ENCODE data around the gene SH3PXD2A. TPM values are rescaled to one million over a fixed set of nuclear protein-coding genes. Genes with fewer than 3 reads are reported as not detected.

Gene SH3PXD2A
- total RNA-seq, 1 donor from 2014 or later: 17.3 TPM

- Mint-ChIP-seq H3K4me1 (ENCODE audit: low read depth, unreplicated experiment) (peaks cover 20% of the 10 kb centered on the region), H3K4me3 (ENCODE audit: unreplicated experiment) (no peak overlapping the region)
- FAIRE-seq: no peak
Observed at GRCh38 chr10:103800789-103801540, 54.4 kb downstream of the SH3PXD2A start.

GRCh38 chr10:103800089-103800488 lies 55.3 kb downstream of the SH3PXD2A start:
- no peaks in the 10 kb centered on the region for H3K79me2 ChIP-seq (ENCODE audit: insufficient read depth, low read length)
- no peaks in the 10 kb centered on the region for H3K9me3 Mint-ChIP-seq (ENCODE audit: unreplicated experiment)
- no peaks in the 10 kb centered on the region for H3K27me3 ChIP-seq (ENCODE audit: insufficient read depth, low read length)
- H3K27me3 Mint-ChIP-seq (ENCODE audit: low read depth, unreplicated experiment): peaks cover 4% of the 10 kb centered on the region
- DNase-seq (ENCODE audit: low read depth) (no peak), FAIRE-seq (no peak)
- H3K4me3 Mint-ChIP-seq (ENCODE audit: unreplicated experiment): no peak overlapping the region
- TF ChIP-seq EZH2 (IDR thresholded peaks at IDR 0.05; ENCODE audit: insufficient read depth, low read length): no peak
- no peak for TF ChIP-seq CTCF (IDR thresholded peaks at IDR 0.05; ENCODE audit: insufficient read depth, low read depth, low read length)
- H3K4me1 Mint-ChIP-seq (ENCODE audit: low read depth, unreplicated experiment): peaks cover 20% of the 10 kb centered on the region
- no peak overlapping the region for H3K9ac ChIP-seq (ENCODE audit: low read length)
- H3K36me3 Mint-ChIP-seq (ENCODE audit: low read depth, unreplicated experiment): peaks cover 11% of the 10 kb centered on the region
- peaks cover 10% of the 10 kb centered on the region for H3K4me1 ChIP-seq (ENCODE audit: insufficient read depth, low read length)
- no peak overlapping the region for H3K4me2 ChIP-seq (ENCODE audit: low read length)
- H3K4me3 ChIP-seq (ENCODE audit: insufficient read depth, low read depth, low read length): no peak overlapping the region
- H3K36me3 ChIP-seq (ENCODE audit: insufficient read depth, low read length): no peaks in the 10 kb centered on the region
- peaks cover 12% of the 10 kb centered on the region for H4K20me1 ChIP-seq (ENCODE audit: insufficient read depth, low read length)
- no peaks in the 10 kb centered on the region for H3K9me3 ChIP-seq (ENCODE audit: insufficient read depth, low read depth, low read length)
- no peak overlapping the region for H3K27ac Mint-ChIP-seq (ENCODE audit: unreplicated experiment)
- H2AFZ ChIP-seq (ENCODE audit: low read depth, low read length): no peak overlapping the region
- H3K27ac ChIP-seq (ENCODE audit: low read depth, low read length): no peak overlapping the region

More at GRCh38 chr10:103800789-103801540, 54.4 kb downstream of the SH3PXD2A start:
- Histone ChIP-seq H3K4me3 (ENCODE audit: insufficient read depth, low read depth, low read length) (no peak overlapping the region), H4K20me1 (ENCODE audit: insufficient read depth, low read length) (peaks cover 14% of the 10 kb centered on the region), H3K4me1 (ENCODE audit: insufficient read depth, low read length) (peaks cover 10% of the 10 kb centered on the region), H2AFZ (ENCODE audit: low read depth, low read length) (no peak overlapping the region), H3K9me3 (ENCODE audit: insufficient read depth, low read depth, low read length) (no peaks in the 10 kb centered on the region), H3K27me3 (ENCODE audit: insufficient read depth, low read length) (no peaks in the 10 kb centered on the region), H3K4me2 (ENCODE audit: low read length) (no peak overlapping the region), H3K36me3 (ENCODE audit: insufficient read depth, low read length) (no peaks in the 10 kb centered on the region), H3K27ac (ENCODE audit: low read depth, low read length) (no peak overlapping the region), H3K9ac (ENCODE audit: low read length) (no peak overlapping the region), H3K79me2 (ENCODE audit: insufficient read depth, low read length) (no peaks in the 10 kb centered on the region)
- no peak overlapping the region for H3K27ac Mint-ChIP-seq (ENCODE audit: unreplicated experiment)
- H3K27me3 Mint-ChIP-seq (ENCODE audit: low read depth, unreplicated experiment): peaks cover 4% of the 10 kb centered on the region
- TF ChIP-seq CTCF (IDR thresholded peaks at IDR 0.05; ENCODE audit: insufficient read depth, low read depth, low read length) (no peak), EZH2 (IDR thresholded peaks at IDR 0.05; ENCODE audit: insufficient read depth, low read length) (no peak)
- H3K36me3 Mint-ChIP-seq (ENCODE audit: low read depth, unreplicated experiment): peaks cover 11% of the 10 kb centered on the region
- H3K9me3 Mint-ChIP-seq (ENCODE audit: unreplicated experiment): no peaks in the 10 kb centered on the region
- DNase-seq (ENCODE audit: low read depth): no peak

- Histone ChIP-seq H3K79me2 (ENCODE audit: insufficient read depth, low read length) (no peaks in the 10 kb centered on the region), H3K9me3 (ENCODE audit: insufficient read depth, low read depth, low read length) (no peaks in the 10 kb centered on the region), H3K9ac (ENCODE audit: low read length) (no peak overlapping the region), H3K27me3 (ENCODE audit: insufficient read depth, low read length) (no peaks in the 10 kb centered on the region), H4K20me1 (ENCODE audit: insufficient read depth, low read length) (peaks cover 5% of the 10 kb centered on the region), H3K4me3 (ENCODE audit: insufficient read depth, low read depth, low read length) (no peak overlapping the region), H3K4me2 (ENCODE audit: low read length) (no peak overlapping the region), H3K27ac (ENCODE audit: low read depth, low read length) (no peak overlapping the region), H3K4me1 (ENCODE audit: insufficient read depth, low read length) (peaks cover 10% of the 10 kb centered on the region), H2AFZ (ENCODE audit: low read depth, low read length) (no peak overlapping the region), H3K36me3 (ENCODE audit: insufficient read depth, low read length) (no peaks in the 10 kb centered on the region)
- peaks cover 11% of the 10 kb centered on the region for H3K36me3 Mint-ChIP-seq (ENCODE audit: low read depth, unreplicated experiment)
- H3K4me3 Mint-ChIP-seq (ENCODE audit: unreplicated experiment): no peak overlapping the region
- H3K9me3 Mint-ChIP-seq (ENCODE audit: unreplicated experiment): no peaks in the 10 kb centered on the region
- H3K27ac Mint-ChIP-seq (ENCODE audit: unreplicated experiment): no peak overlapping the region
- no peak for FAIRE-seq
- no peak for DNase-seq (ENCODE audit: low read depth)
- TF ChIP-seq EZH2 (IDR thresholded peaks at IDR 0.05; ENCODE audit: insufficient read depth, low read length) (no peak), CTCF (IDR thresholded peaks at IDR 0.05; ENCODE audit: insufficient read depth, low read depth, low read length) (no peak)
- H3K4me1 Mint-ChIP-seq (ENCODE audit: low read depth, unreplicated experiment): peaks cover 20% of the 10 kb centered on the region
- peaks cover 4% of the 10 kb centered on the region for H3K27me3 Mint-ChIP-seq (ENCODE audit: low read depth, unreplicated experiment)
Observed at GRCh38 chr10:103799341-103799740, 56.0 kb downstream of the SH3PXD2A start.
